ENCODE results near the gene NUCKS1. TPM values are rescaled to one million over a fixed set of nuclear protein-coding genes. Genes with fewer than 3 reads are reported as not detected.

NUCKS1 gene
- total RNA-seq, 2 experiments from 2014 or later, result 80.6 to 84.7 TPM

DNA sequence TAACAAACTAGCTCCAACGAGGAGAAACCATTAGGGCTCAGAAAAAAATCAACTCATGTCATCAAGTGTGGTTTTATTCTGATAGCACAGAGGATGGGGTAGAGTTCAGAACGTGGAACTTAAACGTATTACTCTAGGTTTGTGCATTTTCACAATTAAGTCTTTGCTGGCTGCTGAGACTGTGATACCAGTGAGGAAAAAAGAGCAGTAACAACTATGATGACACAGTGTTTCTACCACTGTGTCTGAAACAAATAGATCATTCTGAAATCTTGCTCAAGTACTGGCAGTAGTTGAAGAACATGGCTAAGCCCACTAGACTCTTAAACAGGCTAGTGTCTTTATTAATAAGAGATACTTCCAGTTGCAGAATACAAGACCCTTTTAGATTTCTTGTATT is 31.0 kb downstream of the NUCKS1 start:
- CTCF ChIA-PET, result interaction anchor here (1.0 kb wide), 1 partner anchor 8 kb away, joined by 3 read pairs; no protein-coding TSS in a partner anchor
- no peaks in the 10 kb centered on the region for H3K27me3 Mint-ChIP-seq
- Histone ChIP-seq H3K27ac (ENCODE audit: low read depth in 1 of 2, low read length in 2 of 2) (no peak overlapping the region), H3K4me3 (ENCODE audit: low read length) (no peak overlapping the region), H3K9me3 (ENCODE audit: control insufficient read depth in 1 of 2, insufficient read depth in 1 of 2, low read length in 2 of 2) (no peaks in the 10 kb centered on the region), H3K36me3 (ENCODE audit: insufficient read depth, low read length) (peaks cover 73% of the 10 kb centered on the region), H3K27me3 (ENCODE audit: control insufficient read depth in 1 of 2, insufficient read depth in 2 of 2, low read length in 2 of 2) (no peaks in the 10 kb centered on the region), H3K4me1 (ENCODE audit: insufficient read depth, low read length) (no peaks in the 10 kb centered on the region)
- H3K36me3 Mint-ChIP-seq (ENCODE audit: low read depth), result peaks cover 89% of the 10 kb centered on the region
- POLR2A ChIA-PET, result no interaction called here
- DNase-seq (no peak), ATAC-seq (ENCODE audit: poor library complexity) (no peak)
- peaks cover 23% of the 10 kb centered on the region for H3K4me1 Mint-ChIP-seq (ENCODE audit: low read depth)
- no peaks in the 10 kb centered on the region for H3K9me3 Mint-ChIP-seq
- H3K4me3 Mint-ChIP-seq, result no peak overlapping the region
- no peak overlapping the region for H3K27ac Mint-ChIP-seq
- intact Hi-C loops (cut with DNase I, micrococcal nuclease), result no loop called here
- TF ChIP-seq, protein P1, sequence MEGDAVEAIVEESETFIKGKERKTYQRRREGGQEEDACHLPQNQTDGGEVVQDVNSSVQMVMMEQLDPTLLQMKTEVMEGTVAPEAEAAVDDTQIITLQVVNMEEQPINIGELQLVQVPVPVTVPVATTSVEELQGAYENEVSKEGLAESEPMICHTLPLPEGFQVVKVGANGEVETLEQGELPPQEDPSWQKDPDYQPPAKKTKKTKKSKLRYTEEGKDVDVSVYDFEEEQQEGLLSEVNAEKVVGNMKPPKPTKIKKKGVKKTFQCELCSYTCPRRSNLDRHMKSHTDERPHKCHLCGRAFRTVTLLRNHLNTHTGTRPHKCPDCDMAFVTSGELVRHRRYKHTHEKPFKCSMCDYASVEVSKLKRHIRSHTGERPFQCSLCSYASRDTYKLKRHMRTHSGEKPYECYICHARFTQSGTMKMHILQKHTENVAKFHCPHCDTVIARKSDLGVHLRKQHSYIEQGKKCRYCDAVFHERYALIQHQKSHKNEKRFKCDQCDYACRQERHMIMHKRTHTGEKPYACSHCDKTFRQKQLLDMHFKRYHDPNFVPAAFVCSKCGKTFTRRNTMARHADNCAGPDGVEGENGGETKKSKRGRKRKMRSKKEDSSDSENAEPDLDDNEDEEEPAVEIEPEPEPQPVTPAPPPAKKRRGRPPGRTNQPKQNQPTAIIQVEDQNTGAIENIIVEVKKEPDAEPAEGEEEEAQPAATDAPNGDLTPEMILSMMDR (IDR thresholded peaks at IDR 0.05), result no peak

DNA sequence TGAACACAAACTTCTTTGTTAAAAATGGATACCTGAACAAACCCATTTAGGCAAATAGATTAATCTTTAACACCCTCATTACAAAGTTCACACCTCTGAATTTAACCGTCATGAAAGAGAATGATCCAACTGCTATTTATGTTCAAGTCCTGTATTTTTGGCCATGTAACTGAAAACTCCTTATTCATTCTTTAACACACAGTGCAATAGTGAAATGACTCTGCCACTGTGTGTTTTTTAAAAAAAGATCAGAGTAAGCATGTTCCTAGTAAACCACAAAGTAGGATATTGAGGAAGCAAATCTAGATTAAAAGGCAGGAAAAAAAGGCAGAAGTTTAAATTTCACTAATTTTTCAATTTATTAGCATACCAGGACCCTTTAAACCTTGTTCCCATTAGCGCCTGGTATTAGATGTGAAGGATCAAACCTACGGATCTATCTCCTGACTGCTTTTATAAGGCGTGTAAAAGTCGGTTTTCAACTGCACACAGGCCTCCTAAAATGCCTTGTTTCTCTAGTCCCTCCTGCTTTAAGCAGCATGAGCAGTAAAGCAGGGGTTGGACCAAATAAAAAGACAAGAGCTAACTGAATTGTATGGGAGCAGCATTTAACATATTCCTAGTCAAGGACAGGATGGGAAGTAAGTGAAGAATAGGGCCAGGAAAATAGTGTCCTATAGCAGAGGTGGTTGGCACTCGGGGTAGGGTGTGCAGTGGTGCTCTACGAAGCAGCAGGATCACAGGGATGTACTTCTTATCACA is 33.4 kb downstream of the NUCKS1 start:
- ATAC-seq (ENCODE audit: poor library complexity) (no peak), DNase-seq (no peak)
- Mint-ChIP-seq H3K27ac (peak overlapping the region; percentile 31), H3K4me3 (no peak overlapping the region), H3K36me3 (ENCODE audit: low read depth) (peaks cover 70% of the 10 kb centered on the region), H3K9me3 (no peaks in the 10 kb centered on the region), H3K27me3 (no peaks in the 10 kb centered on the region), H3K4me1 (ENCODE audit: low read depth) (peaks cover 19% of the 10 kb centered on the region)
- Histone ChIP-seq H3K36me3 (ENCODE audit: insufficient read depth, low read length) (peaks cover 62% of the 10 kb centered on the region), H3K27me3 (ENCODE audit: control insufficient read depth in 1 of 2, insufficient read depth in 2 of 2, low read length in 2 of 2) (no peaks in the 10 kb centered on the region), H3K4me3 (ENCODE audit: low read length) (no peak overlapping the region), H3K9me3 (ENCODE audit: control insufficient read depth in 1 of 2, insufficient read depth in 1 of 2, low read length in 2 of 2) (no peaks in the 10 kb centered on the region), H3K4me1 (ENCODE audit: insufficient read depth, low read length) (no peaks in the 10 kb centered on the region), H3K27ac (ENCODE audit: low read depth in 1 of 2, low read length in 2 of 2) (no peak overlapping the region)
- intact Hi-C loops (cut with DNase I, micrococcal nuclease), result no loop called here
- TF ChIP-seq, protein P1 (IDR thresholded peaks at IDR 0.05), result no peak
- POLR2A ChIA-PET, result no interaction called here
- CTCF ChIA-PET, result no interaction called here

- no peaks in the 10 kb centered on the region for H3K4me1 ChIP-seq (ENCODE audit: insufficient read depth, low read length)
- intact Hi-C loops (cut with DNase I, micrococcal nuclease), result no loop called here
- Mint-ChIP-seq H3K27me3 (no peaks in the 10 kb centered on the region), H3K36me3 (ENCODE audit: low read depth) (peaks cover 66% of the 10 kb centered on the region), H3K27ac (peak overlapping the region; percentile 31), H3K4me3 (no peak overlapping the region), H3K9me3 (no peaks in the 10 kb centered on the region), H3K4me1 (ENCODE audit: low read depth) (peaks cover 29% of the 10 kb centered on the region)
- no peak overlapping the region for H3K27ac ChIP-seq (ENCODE audit: low read depth in 1 of 2, low read length in 2 of 2)
- TF ChIP-seq, protein P1 (IDR thresholded peaks at IDR 0.05), result no peak
- H3K27me3 ChIP-seq (ENCODE audit: control insufficient read depth in 1 of 2, insufficient read depth in 2 of 2, low read length in 2 of 2), result no peaks in the 10 kb centered on the region
- no peak overlapping the region for H3K4me3 ChIP-seq (ENCODE audit: low read length)
- no peaks in the 10 kb centered on the region for H3K9me3 ChIP-seq (ENCODE audit: control insufficient read depth in 1 of 2, insufficient read depth in 1 of 2, low read length in 2 of 2)
- DNase-seq (no peak), ATAC-seq (ENCODE audit: poor library complexity) (no peak)
- POLR2A ChIA-PET, result interaction anchor here (1.0 kb wide), 1 partner anchor 34 kb away, joined by 3 read pairs; the partner anchor contains the start of gene NUCKS1
- CTCF ChIA-PET, result interaction anchor here (1.1 to 2.7 kb wide), 2 partner anchors 57 to 124 kb away, joined by 3 to 9 read pairs; no protein-coding TSS in a partner anchor
- peaks cover 53% of the 10 kb centered on the region for H3K36me3 ChIP-seq (ENCODE audit: insufficient read depth, low read length)
Measured at GRCh38 chr1:205715628-205716027, 34.4 kb downstream of the NUCKS1 start.

Data from CD4-positive, alpha-beta T cell (primary cell).